Activated CD8-positive, alpha-beta memory T cell treated with anti-CD3 and anti-CD28 coated beads, Interleukin-2, amount 50 U/mL, for 24 hours (primary cell): ENCODE measurements around the gene BYSL.

ENCODE experiments used
- DNase-seq: peaks from one replicate; pipeline ENCODE4 v3.0.0-alpha.2; 2020; ENCODE audit errors: extremely low read depth

BYSL gene, protein sequence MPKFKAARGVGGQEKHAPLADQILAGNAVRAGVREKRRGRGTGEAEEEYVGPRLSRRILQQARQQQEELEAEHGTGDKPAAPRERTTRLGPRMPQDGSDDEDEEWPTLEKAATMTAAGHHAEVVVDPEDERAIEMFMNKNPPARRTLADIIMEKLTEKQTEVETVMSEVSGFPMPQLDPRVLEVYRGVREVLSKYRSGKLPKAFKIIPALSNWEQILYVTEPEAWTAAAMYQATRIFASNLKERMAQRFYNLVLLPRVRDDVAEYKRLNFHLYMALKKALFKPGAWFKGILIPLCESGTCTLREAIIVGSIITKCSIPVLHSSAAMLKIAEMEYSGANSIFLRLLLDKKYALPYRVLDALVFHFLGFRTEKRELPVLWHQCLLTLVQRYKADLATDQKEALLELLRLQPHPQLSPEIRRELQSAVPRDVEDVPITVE

GRCh38 chr6:41920921-41921711, at the start of gene BYSL, which contains the start of gene MED20:
Gene BYSL (plus strand): TSS chr6:41921499. CDS start chr6:41921563, 64 bp downstream.
Gene MED20 (minus strand): TSS chr6:41921139. CDS start chr6:41921018, 121 bp downstream.
- peak; percentile 82 for DNase-seq

DNA sequence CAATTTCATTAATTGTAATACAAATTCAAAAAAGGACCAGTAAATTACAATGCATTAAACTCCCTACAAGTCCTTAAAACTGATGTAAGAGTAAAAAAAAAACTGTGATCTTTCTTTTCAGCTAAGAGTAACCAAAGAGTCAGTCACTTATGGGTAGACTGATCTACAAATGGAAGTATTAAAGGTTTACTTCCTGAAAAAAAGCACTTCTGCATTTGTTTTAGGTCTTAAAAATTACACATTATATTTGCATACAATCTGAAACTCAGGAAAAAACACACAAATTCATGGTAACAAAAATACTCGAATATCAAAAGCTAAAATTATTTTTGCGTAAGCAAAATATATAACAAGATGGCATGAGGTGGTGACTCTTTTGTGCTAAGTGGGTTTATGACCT, 49.6 kb upstream of the BYSL start:
- DNase-seq: no peak

GRCh38 chr6:41872147-41872546, 49.2 kb upstream of the BYSL start:
- DNase-seq: no peak

DNA sequence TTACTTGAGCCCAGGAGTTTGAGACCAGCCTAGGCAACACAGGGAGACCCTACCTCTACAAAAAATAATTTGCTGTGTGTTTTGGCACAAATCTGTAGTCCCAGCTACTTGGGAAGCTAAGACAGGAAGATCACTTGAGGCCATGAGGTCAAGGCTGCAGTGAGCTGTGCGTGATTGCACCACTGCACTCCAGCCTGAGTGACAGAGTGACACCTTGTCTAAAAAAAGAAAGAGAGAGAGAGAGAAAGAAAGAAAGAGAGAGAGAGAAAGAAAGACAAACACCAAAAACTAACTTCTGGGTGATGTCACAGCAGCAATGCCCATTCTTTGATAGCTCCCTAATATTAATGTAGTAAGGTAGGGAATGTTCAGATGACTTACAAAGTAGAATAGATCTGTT, 46.6 kb upstream of the BYSL start:
- DNase-seq: no peak

DNA sequence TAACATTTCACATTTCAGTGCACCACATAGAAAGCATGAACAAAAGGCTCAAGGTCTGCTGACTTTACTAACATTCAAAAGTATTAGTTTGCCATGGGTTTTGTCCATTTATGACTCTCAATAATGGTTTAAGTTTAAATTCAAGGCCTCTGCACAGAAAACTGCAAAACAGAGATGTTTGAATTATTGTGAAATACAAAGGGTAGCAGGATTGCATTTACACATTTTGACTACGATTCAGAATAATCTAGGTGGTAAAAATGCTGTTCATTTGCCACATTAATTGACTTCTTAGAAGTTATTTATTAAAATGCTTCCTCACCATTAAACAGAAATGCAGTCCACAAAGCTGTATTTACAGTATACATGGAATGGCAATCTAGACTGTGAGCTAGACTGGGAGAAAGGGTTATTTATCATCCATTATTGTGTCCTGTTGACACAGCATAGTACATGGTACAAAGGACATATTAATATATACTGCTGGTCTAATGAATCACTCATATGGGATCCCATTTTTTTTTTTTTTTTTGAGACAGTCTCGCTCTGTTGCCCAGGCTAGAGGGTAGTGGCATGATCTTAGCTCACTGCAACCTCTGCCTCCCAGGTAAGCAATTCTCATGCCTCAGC, 44.1 kb upstream of the BYSL start:
- no peak for DNase-seq

GRCh38 chr6:41878246-41878645, 43.1 kb upstream of the BYSL start:
- DNase-seq: no peak

- DNase-seq: no peak
Measured at GRCh38 chr6:41878961-41879405, 42.3 kb upstream of the BYSL start.

GRCh38 chr6:41881506-41881905, 39.8 kb upstream of the BYSL start:
- no peak for DNase-seq

- no peak for DNase-seq
Measured at GRCh38 chr6:41884957-41885356, 36.3 kb upstream of the BYSL start.

- DNase-seq: no peak
Measured at GRCh38 chr6:41885930-41886329, 35.4 kb upstream of the BYSL start.

- DNase-seq: no peak
Measured at GRCh38 chr6:41887331-41887751, 34.0 kb upstream of the BYSL start.

DNA sequence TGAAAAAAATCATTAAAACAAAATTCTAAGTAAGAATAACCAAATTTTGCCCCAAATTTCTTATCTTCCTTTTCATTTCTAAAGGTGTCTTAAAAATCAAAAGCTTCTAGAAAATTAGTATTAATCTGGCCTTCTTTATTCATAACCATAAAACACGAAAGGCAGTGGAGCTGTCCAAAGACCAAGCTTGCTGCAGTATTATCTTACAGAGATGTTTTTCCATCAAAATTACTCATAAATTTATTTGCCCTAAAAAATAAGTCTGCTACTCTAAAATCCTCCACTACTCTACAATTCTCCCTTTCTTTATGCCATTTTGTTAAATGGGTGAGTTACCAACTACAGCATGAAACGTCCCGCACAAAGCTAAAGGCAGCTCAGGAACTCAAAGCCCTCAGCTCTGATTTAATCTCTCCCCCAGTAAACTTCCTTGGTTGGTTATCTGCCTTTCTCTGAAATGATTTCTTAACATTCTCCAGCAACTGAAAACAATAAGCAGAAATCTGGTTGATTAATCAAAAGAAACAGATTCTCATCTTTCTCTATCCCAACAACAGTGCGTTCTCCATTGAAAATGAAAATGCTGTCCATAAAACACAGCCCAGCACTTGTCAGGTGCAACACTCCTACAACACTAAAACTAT, 28.3 kb upstream of the BYSL start:
- no peak for DNase-seq

GRCh38 chr6:41894366-41895299, 26.7 kb upstream of the BYSL start:
- no peak for DNase-seq

DNA sequence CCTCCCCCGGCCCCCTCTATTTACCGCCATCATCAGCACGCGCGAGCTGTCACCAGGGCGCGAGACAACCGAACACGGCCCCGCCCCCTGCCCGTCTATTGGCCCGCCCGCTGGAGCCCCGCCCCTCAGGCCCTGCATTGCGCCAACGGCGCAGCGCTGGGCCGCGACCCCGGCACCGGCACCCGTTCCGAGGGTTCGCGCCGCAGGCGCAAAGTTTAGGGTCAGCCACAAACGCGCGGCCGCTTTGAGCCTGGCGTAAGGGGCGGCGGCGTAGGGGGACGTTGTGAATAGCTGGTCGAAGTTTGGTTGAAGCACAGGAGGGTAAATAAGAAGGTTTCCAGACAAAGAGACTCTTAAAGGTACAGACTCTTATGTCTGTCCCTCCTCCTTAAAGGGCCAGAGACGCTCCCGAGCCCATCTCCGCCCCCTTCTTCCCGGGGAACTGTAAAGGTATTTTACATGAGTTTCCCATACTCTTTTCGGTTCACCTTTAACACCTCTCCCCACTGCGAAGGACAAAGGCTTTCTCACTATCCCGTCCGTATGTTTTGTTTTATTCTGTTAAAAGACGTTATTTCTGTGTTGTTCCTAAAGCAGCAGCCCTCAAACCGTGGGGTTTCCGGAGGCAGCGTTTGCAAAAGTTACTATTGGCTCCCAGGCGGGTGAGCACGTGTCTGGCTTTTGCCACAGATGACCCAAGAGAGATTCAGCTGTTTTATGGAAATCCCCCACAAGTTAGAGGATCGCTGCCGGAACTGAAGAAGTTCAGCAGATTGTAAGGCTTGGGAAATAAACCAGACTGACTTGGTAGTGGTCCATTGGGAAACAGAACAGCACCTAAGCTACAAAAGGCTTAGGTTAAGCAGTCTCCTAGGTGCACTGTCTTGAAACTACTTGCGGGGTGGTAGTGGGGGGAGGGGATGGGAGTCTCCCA, 25.7 kb upstream of the BYSL start, which contains the start of gene USP49:
USP49 (minus strand) TSS at position 76 of the 934 bp plus-strand sequence. CDS start 88,392 bp downstream, outside the sequence.
- peak; percentile 84 for DNase-seq

- no peak for DNase-seq
Measured at GRCh38 chr6:41896281-41896680, 25.0 kb upstream of the BYSL start.

DNA sequence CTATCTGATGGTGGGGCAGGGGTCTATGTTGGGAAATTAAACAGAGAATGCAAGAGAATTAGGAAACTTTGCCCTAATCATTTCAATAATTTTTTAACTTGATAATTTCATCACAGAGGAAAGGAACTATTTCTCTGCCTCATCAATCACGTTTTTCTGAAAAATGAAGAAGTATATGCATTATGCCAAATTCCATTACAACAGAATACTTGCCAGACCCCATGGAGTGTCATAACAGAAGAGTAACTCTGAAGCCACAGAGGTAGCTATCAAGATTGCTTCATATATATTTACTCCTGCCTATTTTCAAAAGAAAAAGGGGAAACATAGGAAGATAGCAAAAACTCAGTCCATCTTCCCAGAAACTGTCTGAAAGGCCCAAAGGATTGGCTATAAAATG, 20.4 kb upstream of the BYSL start:
- DNase-seq: no peak

- no peak for DNase-seq
Measured at GRCh38 chr6:41901882-41902519, 19.3 kb upstream of the BYSL start.

DNA sequence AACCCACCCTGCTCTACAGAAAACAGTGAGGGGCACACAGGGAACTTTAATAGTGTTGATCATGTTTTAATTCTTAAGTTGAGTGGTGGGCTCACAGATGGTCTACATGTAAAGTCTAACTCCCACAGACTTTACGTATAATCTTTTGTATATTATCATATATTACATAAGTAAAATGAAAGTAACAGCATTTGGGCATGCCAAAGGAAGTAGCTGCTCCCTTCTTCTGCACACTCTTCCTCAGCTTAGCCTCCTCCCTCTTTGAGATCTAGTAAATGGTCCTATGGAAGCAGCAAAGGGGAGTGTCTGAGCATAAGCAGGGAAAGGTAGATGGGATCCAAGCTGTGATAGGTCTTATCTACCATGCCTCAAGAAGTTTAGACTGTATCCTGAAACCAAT, 11.6 kb upstream of the BYSL start:
- no peak for DNase-seq

- no peak for DNase-seq
Measured at GRCh38 chr6:41914343-41914742, 7.0 kb upstream of the BYSL start.
